ENCODE measurements around the gene SERGEF.

SERGEF gene

DNA sequence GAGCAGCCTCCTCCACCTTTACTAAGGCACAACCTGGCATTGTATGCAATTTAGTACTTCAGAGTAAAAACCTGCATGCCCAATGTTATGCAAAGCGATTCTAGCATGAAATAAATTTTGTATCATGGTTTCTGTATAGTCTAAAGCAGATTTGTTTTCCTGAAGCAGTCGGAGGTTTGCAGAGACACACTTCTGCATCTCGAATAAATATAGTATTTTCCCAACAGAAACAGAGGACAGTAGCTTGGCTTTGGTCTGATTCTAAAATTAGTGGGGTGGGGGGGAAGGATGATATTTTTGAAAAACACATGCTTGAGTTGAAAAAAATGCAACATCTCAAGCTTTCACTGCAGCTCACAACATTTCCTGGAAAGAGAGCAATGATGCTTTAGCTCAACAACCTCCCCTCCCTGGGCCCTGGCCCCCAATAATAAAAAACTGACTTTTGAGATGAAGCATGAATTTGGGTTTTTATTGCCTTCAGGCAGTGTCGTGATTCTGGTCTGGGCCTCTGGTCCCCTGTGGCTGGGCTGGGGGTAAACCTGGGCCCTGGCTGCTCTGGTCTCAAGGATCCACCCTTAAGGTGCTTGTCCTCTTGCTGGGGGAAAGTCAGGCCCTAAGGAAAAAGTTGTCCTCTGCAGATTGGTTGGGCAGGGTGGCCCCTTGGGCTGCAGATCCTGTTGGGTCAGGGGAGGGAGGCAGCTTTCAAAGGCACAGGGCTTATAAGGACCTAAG lies 230.1 kb downstream of the SERGEF start:
- no peak for DNase-seq (ENCODE audit: low read depth)

DNA sequence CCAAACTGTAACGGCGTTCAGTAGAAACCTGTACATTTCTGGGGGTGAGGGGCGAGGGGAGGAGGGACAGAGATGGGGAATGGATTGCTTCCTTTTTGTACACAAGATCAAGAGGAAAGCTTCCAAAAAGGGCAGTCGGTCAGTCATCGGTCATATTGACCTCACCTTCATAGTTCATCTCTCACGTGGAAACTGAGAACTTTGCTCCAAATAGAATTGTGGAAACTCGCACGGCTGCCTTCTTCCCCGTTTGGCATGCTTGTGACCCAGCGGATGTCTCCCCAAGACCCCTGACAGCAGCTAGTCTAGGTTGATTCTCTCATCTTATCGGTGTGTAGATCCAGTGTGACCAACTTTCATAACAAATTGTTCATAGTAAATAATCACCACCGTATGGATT lies 230.7 kb downstream of the SERGEF start:
- no peak for DNase-seq (ENCODE audit: low read depth)

GRCh38 chr11:17781626-17782025 lies 231.2 kb downstream of the SERGEF start:
- DNase-seq (ENCODE audit: low read depth), result no peak

GRCh38 chr11:17781221-17781620 lies 231.6 kb downstream of the SERGEF start:
- DNase-seq (ENCODE audit: low read depth), result no peak

DNA sequence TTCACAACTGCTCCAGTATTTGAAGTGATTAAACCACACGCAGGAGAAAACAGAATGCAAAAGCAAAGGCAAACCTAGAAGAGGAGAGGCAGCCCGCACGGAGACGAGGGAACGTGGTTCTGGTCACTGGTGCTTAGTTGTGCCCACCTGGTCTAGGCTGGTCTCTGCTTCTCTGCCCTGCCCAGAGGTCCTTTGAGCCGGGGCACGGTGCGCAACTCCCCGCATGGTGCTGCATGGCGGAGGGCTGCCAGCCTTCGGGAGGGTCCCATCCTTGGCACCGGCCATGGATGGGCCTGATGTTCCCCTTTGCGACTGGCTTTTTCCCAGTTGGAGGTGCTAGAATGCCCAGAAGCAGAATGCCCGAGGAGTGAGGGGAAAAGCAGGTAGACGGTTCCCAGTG lies 232.2 kb downstream of the SERGEF start:
- no peak for DNase-seq (ENCODE audit: low read depth)

DNA sequence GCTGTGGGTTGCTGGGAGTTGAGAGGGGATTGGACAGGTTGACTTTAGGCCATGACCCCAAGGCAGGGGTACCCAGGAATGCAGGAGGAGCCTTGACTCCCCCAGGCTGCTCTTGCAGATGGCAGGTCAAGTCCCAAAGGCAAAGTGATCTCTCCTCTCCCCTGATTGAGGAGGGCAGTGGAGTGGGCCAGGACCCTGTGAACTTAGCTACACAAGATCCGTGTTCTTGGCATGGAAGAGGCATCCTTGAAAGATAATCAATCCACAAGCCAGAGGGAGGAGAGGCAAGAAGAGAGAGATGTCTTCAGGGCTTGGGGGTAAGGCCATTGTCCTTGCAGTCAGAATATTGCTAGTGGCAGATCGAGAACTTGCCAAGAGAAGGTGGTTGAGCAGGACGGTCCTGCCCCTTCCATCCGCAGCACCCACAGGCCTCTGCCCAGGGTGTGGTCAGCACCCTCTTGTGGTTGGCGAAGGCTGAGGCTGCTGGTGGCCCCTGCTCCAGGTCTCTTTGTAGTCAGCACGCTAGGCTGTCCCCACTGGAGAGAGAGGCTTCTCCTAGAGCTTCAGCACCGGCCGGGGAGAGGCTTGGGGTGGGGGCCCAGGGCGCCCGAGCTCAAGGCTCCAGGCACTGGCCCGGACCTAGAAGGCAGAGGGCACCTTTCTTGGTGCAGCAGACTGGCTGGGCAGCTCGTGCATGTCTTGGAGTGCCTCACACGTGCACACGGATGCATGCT lies 232.8 kb downstream of the SERGEF start:
- no peak for DNase-seq (ENCODE audit: low read depth)

GRCh38 chr11:17778956-17779860 lies 233.6 kb downstream of the SERGEF start:
- DNase-seq (ENCODE audit: low read depth), result no peak

DNA sequence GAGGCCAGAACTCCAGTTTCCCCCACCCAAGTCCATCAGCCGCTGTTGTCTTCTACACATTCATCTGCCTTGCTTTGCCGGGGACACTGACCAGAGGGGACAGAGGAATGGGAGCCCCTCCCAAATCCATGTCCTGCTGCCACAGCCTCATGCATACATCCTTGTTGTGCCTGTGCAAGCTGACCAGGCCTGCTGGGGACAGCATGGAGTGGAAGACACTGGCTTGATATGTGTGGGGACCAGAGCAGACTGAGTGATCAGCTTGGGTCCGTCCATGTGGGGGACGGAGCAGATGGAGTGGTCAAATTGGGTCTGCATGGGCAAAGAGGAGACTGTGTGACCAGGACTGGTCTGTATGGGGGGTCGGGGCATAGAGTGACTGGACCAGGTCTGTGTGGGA lies 234.5 kb downstream of the SERGEF start:
- no peak for DNase-seq (ENCODE audit: low read depth)

DNA sequence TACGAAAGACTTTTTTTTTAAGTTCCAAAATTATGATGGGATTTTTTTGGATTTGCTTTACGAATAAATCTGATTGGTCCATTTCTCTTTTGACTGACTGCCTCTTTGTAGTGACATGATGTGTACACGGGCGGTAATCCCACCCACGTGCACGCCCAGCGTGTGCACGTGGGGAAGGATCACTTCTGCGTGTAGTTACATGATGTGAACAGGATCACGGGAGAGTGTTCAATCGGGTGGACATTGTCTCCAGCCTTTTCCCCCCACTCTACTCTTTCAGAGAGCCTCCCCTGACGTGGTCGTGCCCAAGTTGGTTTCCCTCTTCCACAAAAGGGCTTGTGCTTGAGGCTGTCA lies 235.1 kb downstream of the SERGEF start:
- DNase-seq (ENCODE audit: low read depth), result no peak

GRCh38 chr11:17777086-17777737 lies 235.6 kb downstream of the SERGEF start:
- no peak for DNase-seq (ENCODE audit: low read depth)

DNA sequence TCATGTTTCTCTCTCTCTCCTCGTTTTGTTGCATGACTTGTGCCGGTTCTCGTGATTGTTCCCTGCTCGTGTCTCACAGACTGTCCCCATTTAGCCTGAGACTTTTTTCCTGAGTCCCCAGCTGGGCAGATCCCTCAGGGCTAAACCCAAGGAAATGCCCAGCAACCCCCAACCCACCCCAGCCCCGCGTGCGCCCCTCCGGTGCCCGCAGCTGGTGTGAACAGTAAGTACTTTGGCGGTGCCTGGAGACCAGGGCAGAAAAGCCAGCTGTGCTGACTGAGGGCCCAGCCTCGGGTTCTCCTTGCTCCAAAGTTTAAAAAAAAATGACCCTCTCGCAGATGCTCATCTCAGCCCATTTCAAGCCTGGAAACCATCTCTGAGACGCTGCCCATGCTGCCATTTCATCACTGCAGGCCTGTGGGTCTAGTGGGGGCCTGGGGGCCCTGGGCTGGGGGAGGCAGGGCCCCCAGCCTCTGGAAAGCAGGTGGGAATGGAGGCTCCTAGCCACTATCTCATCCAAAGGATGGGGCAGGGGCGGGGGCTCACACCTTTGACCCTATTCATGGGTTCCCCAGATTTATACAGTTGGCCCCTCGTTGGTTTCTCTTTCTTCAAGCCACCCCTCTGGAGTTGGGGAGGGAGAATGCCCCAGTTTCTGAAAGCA lies 236.5 kb downstream of the SERGEF start:
- no peak for DNase-seq (ENCODE audit: low read depth)

DNA sequence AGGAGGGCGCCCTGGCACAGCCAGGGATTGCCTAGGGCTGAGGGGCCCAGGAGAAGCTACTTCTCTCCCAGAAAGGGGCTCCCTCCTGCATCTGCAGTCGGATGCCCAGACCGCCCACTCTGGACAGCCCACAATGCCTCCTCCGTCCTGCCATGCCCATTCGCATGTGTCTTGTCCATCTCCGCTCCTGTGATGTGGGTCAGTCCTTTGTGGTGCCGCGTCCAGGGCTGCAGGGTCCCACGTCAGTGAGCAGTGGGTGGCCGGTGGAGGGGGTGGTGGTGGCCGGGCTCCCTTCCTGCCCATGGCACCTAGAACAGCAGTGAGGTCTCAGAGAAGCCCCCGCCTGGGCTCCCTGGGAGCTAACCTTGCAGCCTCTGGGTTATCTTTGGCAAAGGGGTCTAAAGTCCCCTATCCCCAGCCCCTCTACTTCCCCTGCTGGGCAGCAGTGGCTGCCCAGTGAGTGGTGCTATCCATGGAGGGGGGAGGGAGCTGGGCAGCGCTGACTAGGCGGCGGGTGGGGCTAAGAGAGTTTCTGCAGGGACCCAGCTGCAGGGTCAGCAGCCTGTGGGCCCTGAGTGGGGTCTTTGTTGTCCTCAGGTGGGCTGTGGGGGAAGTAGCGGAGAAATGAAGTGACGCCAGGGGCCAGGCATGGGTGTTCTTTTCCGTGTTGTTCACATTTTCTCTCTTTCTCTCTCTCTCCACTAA lies 237.2 kb downstream of the SERGEF start:
- no peak for DNase-seq (ENCODE audit: low read depth)

GRCh38 chr11:17775035-17775348 lies 237.9 kb downstream of the SERGEF start:
- no peak for DNase-seq (ENCODE audit: low read depth)

- no peak for DNase-seq (ENCODE audit: low read depth)
Observed at GRCh38 chr11:17774232-17775034, 238.4 kb downstream of the SERGEF start.

- no peak for DNase-seq (ENCODE audit: low read depth)
Observed at GRCh38 chr11:17773674-17774073, 239.2 kb downstream of the SERGEF start.

DNA sequence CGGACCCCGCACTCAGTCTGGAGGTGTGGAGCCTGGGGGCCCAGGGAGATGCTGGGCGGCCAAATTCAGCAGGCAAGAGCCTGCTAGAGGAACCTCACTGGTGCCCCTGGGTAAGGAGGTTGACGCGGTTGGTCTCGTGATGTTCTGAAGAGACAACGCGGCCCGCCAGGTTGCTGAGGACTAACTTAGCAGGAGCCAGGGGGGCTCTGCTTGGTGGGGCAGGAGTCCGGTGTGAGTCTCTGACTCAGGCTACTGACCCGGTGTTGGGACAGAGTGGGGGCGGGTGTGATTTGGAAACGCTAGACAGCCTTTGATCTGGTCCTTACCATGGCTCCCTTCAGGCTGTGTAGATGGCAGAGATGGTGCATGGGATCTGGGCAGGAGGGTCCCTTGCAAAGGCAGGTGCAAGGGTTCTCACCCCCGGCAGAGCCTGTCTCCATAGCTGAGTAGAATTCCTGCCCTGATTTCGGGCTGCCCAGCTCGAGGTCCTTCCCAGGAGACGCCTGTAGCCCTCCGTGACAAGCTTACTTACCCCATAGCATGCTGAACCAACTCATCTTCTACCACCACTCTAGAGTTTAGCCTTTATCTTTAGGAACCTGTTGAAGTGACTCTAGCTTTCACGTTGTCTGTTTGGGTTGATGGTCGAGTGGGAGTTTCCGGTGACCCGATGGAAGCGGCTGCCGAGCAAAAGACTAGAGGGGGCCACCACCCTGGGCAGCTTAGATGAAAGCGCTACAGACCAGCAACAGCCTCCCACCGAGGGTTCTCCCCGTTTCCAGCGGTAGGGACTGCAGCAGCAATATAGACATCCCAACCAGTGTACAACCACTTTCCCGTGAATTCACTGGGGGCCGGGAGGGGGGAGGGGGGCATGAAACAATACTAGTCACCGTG lies 239.9 kb downstream of the SERGEF start:
- DNase-seq (ENCODE audit: low read depth), result no peak

DNA sequence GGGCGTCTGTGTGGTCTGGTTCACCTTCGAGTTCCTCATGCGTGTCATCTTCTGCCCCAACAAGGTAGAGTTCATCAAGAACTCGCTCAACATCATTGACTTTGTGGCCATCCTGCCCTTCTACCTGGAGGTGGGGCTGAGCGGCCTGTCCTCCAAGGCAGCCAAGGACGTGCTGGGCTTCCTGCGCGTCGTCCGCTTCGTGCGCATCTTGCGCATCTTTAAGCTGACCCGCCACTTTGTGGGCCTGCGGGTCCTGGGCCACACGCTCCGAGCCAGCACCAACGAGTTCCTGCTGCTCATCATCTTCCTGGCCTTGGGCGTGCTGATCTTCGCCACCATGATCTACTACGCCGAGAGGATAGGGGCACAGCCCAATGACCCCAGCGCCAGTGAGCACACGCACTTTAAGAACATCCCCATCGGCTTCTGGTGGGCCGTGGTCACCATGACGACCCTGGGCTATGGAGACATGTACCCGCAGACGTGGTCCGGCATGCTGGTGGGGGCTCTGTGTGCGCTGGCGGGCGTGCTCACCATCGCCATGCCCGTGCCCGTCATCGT lies 240.9 kb downstream of the SERGEF start:
- DNase-seq (ENCODE audit: low read depth), result no peak

DNA sequence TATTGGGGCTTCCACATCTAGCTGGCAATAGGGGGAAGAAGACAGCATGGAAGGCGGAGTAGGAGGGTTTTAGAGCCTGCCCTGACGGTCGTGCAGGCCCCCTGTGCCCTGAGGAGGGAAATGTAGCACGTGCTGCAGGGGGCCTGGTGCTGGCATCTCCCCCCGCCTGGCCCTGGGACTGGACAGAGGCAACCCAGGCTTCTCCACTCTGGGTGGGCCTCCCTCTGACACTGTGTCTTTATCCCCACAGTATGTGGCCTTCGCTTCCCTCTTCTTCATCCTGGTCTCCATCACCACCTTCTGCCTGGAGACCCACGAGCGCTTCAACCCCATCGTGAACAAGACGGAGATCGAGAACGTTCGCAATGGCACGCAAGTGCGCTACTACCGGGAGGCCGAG lies 241.4 kb downstream of the SERGEF start:
- DNase-seq (ENCODE audit: low read depth), result no peak

- no peak for DNase-seq (ENCODE audit: low read depth)
Observed at GRCh38 chr11:17770917-17771316, 241.9 kb downstream of the SERGEF start.
